H1 (cell line): Measurements from ENCODE around the gene GRM8. TPM values are rescaled to one million over a fixed set of nuclear protein-coding genes. Genes with fewer than 3 reads are reported as not detected.

Source experiments
- CTCF ChIA-PET: fragments of 300-600 bp; sonication (Branson Sonifier 250); formaldehyde crosslinking; loops from one replicate; lab custom pipeline; 2021; ENCODE audit not compliant: partially characterized antibody; lab: Charles Lee
- POLR2A ChIA-PET: fragments of 300-600 bp; sonication (Branson Sonifier 250); formaldehyde crosslinking; loops from one replicate; lab custom pipeline; 2021; ENCODE audit warnings: inconsistent platforms; ENCODE audit not compliant: partially characterized antibody; lab: Charles Lee
- DNase-seq, 2 experiments: peaks; one replicate each; pipeline versions ENCODE4 v3.0.0 to v3.0.0-alpha.2; 2010 to 2022; ENCODE audit warnings: low spot score in 2 of 2, low read depth in 1 of 2, mixed read lengths in 1 of 2
- FAIRE-seq: peaks from 2 replicates; lab custom pipeline; 2011; peaks lifted over from hg19 to GRCh38; lab: Jason Lieb, UNC
- H2AFZ ChIP-seq: 2 replicates; pipeline ENCODE4 v1.8.1; 2012; ENCODE audit warnings: low read length, inconsistent platforms
- H2AK5ac ChIP-seq: 2 replicates; pipeline ENCODE4 v1.6.1; 2013; ENCODE audit warnings: low read depth, low read length
- H2BK120ac ChIP-seq: replicated peaks from 2 replicates; pipeline ENCODE3; 2013; ENCODE audit warnings: low read depth, low read length, inconsistent platforms
- H2BK12ac ChIP-seq: 2 replicates; pipeline ENCODE4 v1.6.1; 2013; ENCODE audit warnings: low read depth, low read length
- H2BK15ac ChIP-seq: 2 replicates; pipeline ENCODE4 v1.6.1; 2013; ENCODE audit warnings: low read length
- H2BK20ac ChIP-seq: 2 replicates; pipeline ENCODE4 v1.6.1; 2013; ENCODE audit warnings: low read length
- H2BK5ac ChIP-seq: 2 replicates; pipeline ENCODE4 v1.6.1; 2013; ENCODE audit warnings: low read depth, low read length
- H3K14ac ChIP-seq: 2 replicates; pipeline ENCODE4 v1.6.1; 2013; ENCODE audit warnings: inconsistent platforms; ENCODE audit not compliant: insufficient read length
- H3K18ac ChIP-seq: 2 replicates; pipeline ENCODE4 v1.6.1; 2013; ENCODE audit warnings: low read length; ENCODE audit errors: extremely low read depth
- H3K23ac ChIP-seq: 2 replicates; pipeline ENCODE4 v1.6.1; 2013; ENCODE audit warnings: inconsistent platforms; ENCODE audit not compliant: insufficient read length
- H3K23me2 ChIP-seq: 2 replicates; pipeline ENCODE4 v1.6.1; 2013; ENCODE audit warnings: low read depth, low read length
- H3K27ac ChIP-seq: 2 replicates; pipeline ENCODE4 v1.6.1; 2011; ENCODE audit warnings: low read depth, low read length, inconsistent platforms
- H3K27me3 ChIP-seq, 4 experiments: replicated peaks in 1 of 4; 1 replicate in 1 of 4; 2 replicates in 3 of 4; pipeline versions ENCODE4 v1.6.1 to v1.8.1; 2011 to 2013; ENCODE audit warnings: low read length in 3 of 4, mild to moderate bottlenecking in 3 of 4, inconsistent platforms in 2 of 4, mixed read lengths in 2 of 4, moderate library complexity in 1 of 4; ENCODE audit not compliant: control insufficient read depth in 3 of 4, insufficient read depth in 3 of 4; ENCODE audit errors: extremely low read depth in 1 of 4
- H3K36me3 ChIP-seq, 4 experiments: 2 replicates each; pipeline versions ENCODE4 v1.6.1 to v1.8.1; 2011 to 2013; ENCODE audit warnings: mild to moderate bottlenecking in 4 of 4, low read length in 3 of 4, moderate library complexity in 2 of 4, control low read depth in 1 of 4, inconsistent platforms in 1 of 4; ENCODE audit not compliant: insufficient read depth in 4 of 4, control insufficient read depth in 2 of 4
- H3K4ac ChIP-seq: replicated peaks from 2 replicates; pipeline ENCODE3; 2013; ENCODE audit warnings: low read length, low read depth, mixed read lengths, inconsistent platforms; ENCODE audit not compliant: insufficient read length
- H3K4me1 ChIP-seq, 4 experiments: replicated peaks in 1 of 4; 1 replicate in 1 of 4; 2 replicates in 3 of 4; pipeline versions ENCODE4 v1.6.1 to v1.8.1; 2011 to 2013; ENCODE audit warnings: low read length in 3 of 4, inconsistent platforms in 2 of 4, mixed read lengths in 1 of 4; ENCODE audit not compliant: insufficient read depth in 4 of 4, control insufficient read depth in 3 of 4
- H3K4me2 ChIP-seq, 2 experiments: 2 replicates each; pipeline versions ENCODE4 v1.6.1 to v1.8.1; 2011 to 2013; ENCODE audit warnings: low read depth in 2 of 2, low read length in 2 of 2, control low read depth in 1 of 2, inconsistent platforms in 1 of 2, mild to moderate bottlenecking in 1 of 2; ENCODE audit not compliant: insufficient read depth in 1 of 2
- H3K4me3 ChIP-seq, 4 experiments: fragments of 200-600, 300-600 bp in 1 of 4; sonication (generic), shearing (Covaris generic), sonication (Bioruptor Twin) in 1 of 4; 2 replicates each; pipeline versions ENCODE4 v1.5.1 to v1.8.1; 2011 to 2016; ENCODE audit warnings: low read length in 4 of 4, low read depth in 3 of 4, control low read depth in 2 of 4, inconsistent platforms in 2 of 4, mild to moderate bottlenecking in 2 of 4, mixed read lengths in 1 of 4, moderate library complexity in 1 of 4; ENCODE audit not compliant: insufficient read depth in 2 of 4; ENCODE audit errors: extremely low read depth in 1 of 4
- H3K56ac ChIP-seq: replicated peaks from 2 replicates; pipeline ENCODE3; 2013; ENCODE audit warnings: low read depth, mild to moderate bottlenecking, mixed read lengths, low read length, inconsistent platforms; ENCODE audit not compliant: insufficient read length
- H3K79me1 ChIP-seq: 2 replicates; pipeline ENCODE4 v1.6.1; 2013; ENCODE audit warnings: low read depth, low read length, control low read depth
- H3K79me2 ChIP-seq, 2 experiments: 2 replicates each; pipeline versions ENCODE4 v1.6.1 to v1.8.1; 2012 to 2013; ENCODE audit warnings: low read length in 2 of 2, mild to moderate bottlenecking in 2 of 2, inconsistent platforms in 1 of 2; ENCODE audit not compliant: insufficient read depth in 2 of 2, control insufficient read depth in 1 of 2
- H3K9ac ChIP-seq, 4 experiments: replicated peaks in 1 of 4; 1 replicate in 1 of 4; 2 replicates in 3 of 4; pipeline versions ENCODE4 v1.6.1 to v1.8.1; 2011 to 2013; ENCODE audit warnings: low read depth in 3 of 4, low read length in 3 of 4, control low read depth in 2 of 4, mild to moderate bottlenecking in 2 of 4, moderate library complexity in 2 of 4, inconsistent platforms in 1 of 4; ENCODE audit errors: extremely low read depth in 1 of 4
- H3K9me3 ChIP-seq, 2 experiments: 2 replicates each; pipeline versions ENCODE4 v1.6.1 to v1.8.1; 2012 to 2013; ENCODE audit warnings: mild to moderate bottlenecking in 2 of 2, moderate library complexity in 2 of 2, control low read depth in 1 of 2, inconsistent platforms in 1 of 2, low read depth in 1 of 2, low read length in 1 of 2, mixed read lengths in 1 of 2; ENCODE audit not compliant: insufficient read depth in 2 of 2
- H4K20me1 ChIP-seq, 2 experiments: replicated peaks in 1 of 2; 2 replicates each; pipeline versions ENCODE3 to v1.8.1; 2011 to 2013; ENCODE audit warnings: inconsistent platforms in 2 of 2, low read length in 2 of 2, mild to moderate bottlenecking in 1 of 2; ENCODE audit not compliant: insufficient read depth in 2 of 2, control insufficient read depth in 1 of 2
- H4K5ac ChIP-seq: 2 replicates; pipeline ENCODE4 v1.6.1; 2013; ENCODE audit warnings: low read length, low read depth, mixed read lengths, inconsistent platforms; ENCODE audit not compliant: insufficient read length
- H4K8ac ChIP-seq: 2 replicates; pipeline ENCODE4 v1.8.0; 2013; ENCODE audit warnings: mild to moderate bottlenecking, moderate library complexity, low read length, inconsistent platforms; ENCODE audit not compliant: insufficient read depth; ENCODE audit errors: extremely low read depth
- H4K91ac ChIP-seq: replicated peaks from 2 replicates; pipeline ENCODE3; 2013; ENCODE audit warnings: low read length, mixed read lengths, inconsistent platforms; ENCODE audit not compliant: insufficient read length
- EGR1 ChIP-seq: IDR thresholded peaks from 2 replicates; pipeline ENCODE4 v1.6.1; 2011; ENCODE audit warnings: low read depth, low read length, borderline replicate concordance
- GABPA ChIP-seq: IDR thresholded peaks from 2 replicates; pipeline ENCODE4 v1.6.1; 2011; ENCODE audit warnings: mild to moderate bottlenecking, low read length, moderate library complexity, borderline replicate concordance; ENCODE audit not compliant: insufficient read depth
- RNF2 ChIP-seq: fragments of 200-900, 300-1000 bp; sonication (generic); IDR thresholded peaks from 2 replicates; pipeline ENCODE4 v1.7.1; 2016; ENCODE audit warnings: borderline replicate concordance, low read depth, mild to moderate bottlenecking, antibody characterized with exemption, low read length; ENCODE audit not compliant: poor library complexity, severe bottlenecking; ENCODE audit errors: missing control alignments
- SAP30 ChIP-seq: fragments of 300-600 bp; sonication (generic); IDR thresholded peaks from 2 replicates; pipeline ENCODE4 v1.7.1; 2012; ENCODE audit warnings: low read length, moderate library complexity, mild to moderate bottlenecking, inconsistent platforms; ENCODE audit not compliant: insufficient read depth, insufficient replicate concordance
- ZNF274 ChIP-seq: IDR thresholded peaks from 2 replicates; pipeline ENCODE4 v1.7.0; 2012; ENCODE audit warnings: low read length, borderline replicate concordance; ENCODE audit errors: extremely low read depth
- WGBS, 2 experiments: shearing (Covaris generic) in 1 of 2; methylation state at CpG; one replicate each; pipeline versions ENCODE4 v1.1.6 to v1.1.7; 2013 to 2015; ENCODE audit warnings: low lambda C conversion rate in 2 of 2, mixed read lengths in 2 of 2, inconsistent platforms in 1 of 2, low coverage in 1 of 2, missing lambda C conversion rate in 1 of 2; ENCODE audit not compliant: insufficient replicate concordance in 2 of 2, insufficient coverage in 1 of 2, insufficient read length in 1 of 2; ENCODE audit errors: extremely low coverage in 1 of 2, missing lambda C conversion rate in 1 of 2; 5-methylcytosine and 5-hydroxymethylcytosine counted together
- polyA plus RNA-seq, 7 experiments: library from polyadenylated mRNA; depleted of rRNA in 3 of 7; stranded (reverse) in 5 of 7; unstranded in 2 of 7; fragments of >200 nt in 5 of 7; fragments of 200-250 nt in 2 of 7; gene quantifications; 1 replicate in 5 of 7; 2 replicates in 1 of 7; 4 replicates in 1 of 7; pipeline versions ENCODE4 v1.2.1 to v1.2.3, GENCODE V29; 2011 to 2013; ENCODE audit warnings: missing spikeins in 2 of 7, mixed read lengths in 2 of 7
- total RNA-seq: library from RNA; stranded (reverse); fragmentation: NEBNext Ultra II Directional; extraction: Animal tissue kit (Norgen Biotek cat#: 25700); gene quantifications from 2 replicates; pipeline ENCODE4 v1.2.1, GENCODE V29; 2021

The GRM8 gene
- total and polyA plus RNA-seq, 2 of the 8 experiments (the other 6 are each of a cell fraction or from before 2014, with no cell fraction given), result 2.6 to 2.8 TPM

GRCh38 chr7:127189886-127190285, 62.9 kb downstream of the GRM8 start:
- Histone ChIP-seq H3K23me2 (no peaks in the 10 kb centered on the region), H3K4me1 (peaks cover 0 to 8% (median 6%) of the 10 kb centered on the region in 4 experiments; a peak in 3 of 7 replicates), H4K20me1 (no peaks in the 10 kb centered on the region), H3K4me3 (no peak overlapping the region), H3K4me2 (no peak overlapping the region), H3K18ac (no peak overlapping the region), H3K9me3 (no peaks in the 10 kb centered on the region), H4K5ac (no peak overlapping the region), H2BK12ac (no peak overlapping the region), H4K91ac (no peak overlapping the region), H3K79me2 (no peaks in the 10 kb centered on the region), H3K4ac (no peak overlapping the region), H2BK15ac (no peak overlapping the region), H3K23ac (no peak overlapping the region), H2AK5ac (no peak overlapping the region), H2AFZ (no peak overlapping the region), H2BK120ac (no peak overlapping the region), H4K8ac (no peak overlapping the region), H3K9ac (no peak overlapping the region), H3K56ac (no peak overlapping the region), H3K27ac (no peak overlapping the region), H3K36me3 (no peaks in the 10 kb centered on the region), H3K79me1 (no peaks in the 10 kb centered on the region), H3K27me3 (no peaks in the 10 kb centered on the region), H2BK20ac (no peak overlapping the region), H2BK5ac (no peak overlapping the region), H3K14ac (no peak overlapping the region)
- POLR2A ChIA-PET, result no interaction called here
- TF ChIP-seq GABPA, result no peak
- no peak for TF ChIP-seq EGR1
- TF ChIP-seq ZNF274, result no peak
- no peak for TF ChIP-seq SAP30
- no peak for TF ChIP-seq RNF2
- DNase-seq (no peak), FAIRE-seq (no peak)
- 81% methylated on average over 3 of the region's 3 CpGs; no CpG with 5 or more reads in 1 of the 2 experiments for WGBS, 2 experiments
- CTCF ChIA-PET, result interaction anchor here (0.9 kb wide), 1 partner anchor 12 kb away, joined by 4 read pairs; no protein-coding TSS in a partner anchor
